Calu3 (cell line): ENCODE measurements around the gene PRUNE2. TPM values are rescaled to one million over a fixed set of nuclear protein-coding genes. Genes with fewer than 3 reads are reported as not detected.

ENCODE experiments used
- BruUV-seq: library from RNA; stranded (reverse); fragments of 400-500 nt; replicated peaks from 2 replicates; lab custom pipeline; 2021; lab: Mats Ljungman, UMichigan
- CTCF ChIA-PET: fragments of 300-600 bp; sonication (Branson Sonifier 250); formaldehyde crosslinking; loops from one replicate; lab custom pipeline; 2022; ENCODE audit warnings: antibody characterized with exemption; lab: Charles Lee
- DNase-seq: peaks from one replicate; pipeline ENCODE4 v3.0.0; 2022
- H3K27ac Mint-ChIP-seq: one replicate; pipeline ENCODE4 v1.8.0; 2022; ENCODE audit warnings: mixed read lengths; ENCODE audit not compliant: unreplicated experiment
- H3K27me3 Mint-ChIP-seq: one replicate; pipeline ENCODE4 v1.8.0; 2022; ENCODE audit warnings: mixed read lengths; ENCODE audit not compliant: unreplicated experiment
- H3K36me3 Mint-ChIP-seq: one replicate; pipeline ENCODE4 v1.8.0; 2022; ENCODE audit warnings: mild to moderate bottlenecking, moderate library complexity, mixed read lengths; ENCODE audit not compliant: insufficient read depth, unreplicated experiment
- H3K4me1 Mint-ChIP-seq: one replicate; pipeline ENCODE4 v1.8.0; 2022; ENCODE audit warnings: mild to moderate bottlenecking, low read depth, mixed read lengths; ENCODE audit not compliant: unreplicated experiment
- H3K4me3 Mint-ChIP-seq: one replicate; pipeline ENCODE4 v1.8.0; 2022; ENCODE audit warnings: mild to moderate bottlenecking, low read depth, moderate library complexity, mixed read lengths; ENCODE audit not compliant: unreplicated experiment
- H3K9me3 Mint-ChIP-seq: one replicate; pipeline ENCODE4 v1.8.0; 2022; ENCODE audit warnings: low read depth, mixed read lengths; ENCODE audit not compliant: unreplicated experiment
- CTCF ChIP-seq: fragments of 200-600 bp; IDR thresholded peaks from one replicate; pipeline ENCODE4 v1.8.0; 2022; ENCODE audit warnings: antibody characterized with exemption; ENCODE audit not compliant: unreplicated experiment
- intact Hi-C: fragments of 100-400 bp; cut with micrococcal nuclease; formaldehyde crosslinking; loops from one replicate; pipeline ENCODE4 v1.10.0; 2022; ENCODE audit not compliant: unreplicated experiment
- total RNA-seq: library from RNA; stranded (reverse); gene quantifications from 2 replicates; pipeline ENCODE4 v1.2.3, GENCODE V29; 2022

The PRUNE2 gene
- total RNA-seq, 1 experiment from 2014 or later: 0.07 TPM

- no peak overlapping the region for H3K27ac Mint-ChIP-seq
- CTCF ChIA-PET: no interaction called here
- H3K9me3 Mint-ChIP-seq: no peaks in the 10 kb centered on the region
- intact Hi-C loops: no loop called here
- no peaks in the 10 kb centered on the region for H3K27me3 Mint-ChIP-seq
- no peak for DNase-seq
- H3K4me1 Mint-ChIP-seq: no peaks in the 10 kb centered on the region
- TF ChIP-seq CTCF: no peak
- no peak overlapping the region for H3K4me3 Mint-ChIP-seq
- BruUV-seq: no TSS peak
- H3K36me3 Mint-ChIP-seq: no peaks in the 10 kb centered on the region
These were observed 281.4 kb downstream of the PRUNE2 start for GRCh38 chr9:76624391-76625048.

- no peaks in the 10 kb centered on the region for H3K4me1 Mint-ChIP-seq
- intact Hi-C loops: no loop called here
- CTCF ChIA-PET: no interaction called here
These were observed 284.9 kb downstream of the PRUNE2 start for GRCh38 chr9:76620996-76621395.

GRCh38 chr9:76620581-76620980 is 285.3 kb downstream of the PRUNE2 start:
- CTCF ChIA-PET: no interaction called here
- no peaks in the 10 kb centered on the region for H3K9me3 Mint-ChIP-seq
- no TSS peak for BruUV-seq
- no peak for TF ChIP-seq CTCF
- no peak overlapping the region for H3K4me3 Mint-ChIP-seq
- intact Hi-C loops: no loop called here
- DNase-seq: no peak
- H3K27me3 Mint-ChIP-seq: peaks cover 1% of the 10 kb centered on the region
- no peaks in the 10 kb centered on the region for H3K4me1 Mint-ChIP-seq
- no peak overlapping the region for H3K27ac Mint-ChIP-seq
- no peaks in the 10 kb centered on the region for H3K36me3 Mint-ChIP-seq

More at GRCh38 chr9:76620996-76621395, 284.9 kb downstream of the PRUNE2 start:
- Mint-ChIP-seq H3K36me3 (no peaks in the 10 kb centered on the region), H3K4me3 (no peak overlapping the region), H3K27ac (no peak overlapping the region), H3K9me3 (no peaks in the 10 kb centered on the region), H3K27me3 (no peaks in the 10 kb centered on the region)
- no peak for TF ChIP-seq CTCF
- DNase-seq: no peak
- no TSS peak for BruUV-seq

- no TSS peak for BruUV-seq
- H3K4me3 Mint-ChIP-seq: no peak overlapping the region
- intact Hi-C loops: no loop called here
- CTCF ChIA-PET: no interaction called here
- peaks cover 11% of the 10 kb centered on the region for H3K27me3 Mint-ChIP-seq
- no peak for TF ChIP-seq CTCF
- no peaks in the 10 kb centered on the region for H3K9me3 Mint-ChIP-seq
- H3K36me3 Mint-ChIP-seq: no peaks in the 10 kb centered on the region
- H3K27ac Mint-ChIP-seq: no peak overlapping the region
- DNase-seq: no peak
- H3K4me1 Mint-ChIP-seq: no peaks in the 10 kb centered on the region
These were observed 286.3 kb downstream of the PRUNE2 start for GRCh38 chr9:76619640-76620039.
